ENCODE results near the gene POC1B. TPM values are rescaled to one million over a fixed set of nuclear protein-coding genes. Genes with fewer than 3 reads are reported as not detected.

The POC1B gene
- total RNA-seq, 3 donors from 2014 or later, result 16.0 to 30.4 (median 27.9) TPM

DNA sequence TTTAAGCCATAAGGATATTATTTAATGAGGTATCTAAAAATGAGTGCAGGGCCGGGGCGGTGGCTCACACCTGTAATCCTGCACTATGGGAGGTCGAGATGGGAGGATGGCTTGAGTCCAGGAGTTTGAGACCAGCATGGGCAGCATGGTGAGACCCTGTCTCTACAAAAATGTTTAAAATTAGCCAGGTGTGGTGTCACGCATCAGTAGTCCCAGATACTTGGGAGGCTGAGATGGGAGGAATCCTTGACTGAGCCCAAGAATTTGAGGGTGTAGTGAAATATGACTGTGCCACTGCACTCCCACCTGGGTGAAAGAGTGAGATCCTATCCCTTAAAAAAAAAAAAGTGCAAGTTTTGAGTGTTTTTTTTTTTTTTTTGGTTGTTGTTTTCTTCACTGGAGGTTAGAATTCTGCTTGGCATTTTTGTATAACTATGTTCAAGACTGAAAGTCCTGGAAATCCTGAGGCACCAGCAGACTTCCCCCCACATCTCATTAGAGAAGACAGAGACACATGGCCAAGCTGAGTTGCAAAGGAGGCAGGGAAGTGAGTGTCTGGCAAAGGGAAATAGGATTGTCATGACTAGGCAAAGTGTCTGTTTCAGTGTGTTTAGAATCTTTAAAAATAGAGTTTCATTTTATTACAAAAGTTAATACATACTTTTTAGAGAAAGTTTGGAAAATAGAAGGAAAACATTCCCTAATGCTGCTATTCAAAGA lies 120.1 kb downstream of the POC1B start:
- TF ChIP-seq POLR2AphosphoS5 (IDR thresholded peaks at IDR 0.05) (no peak), POLR2A (IDR thresholded peaks at IDR 0.05) (no peak)
- TF ChIP-seq, protein P1, sequence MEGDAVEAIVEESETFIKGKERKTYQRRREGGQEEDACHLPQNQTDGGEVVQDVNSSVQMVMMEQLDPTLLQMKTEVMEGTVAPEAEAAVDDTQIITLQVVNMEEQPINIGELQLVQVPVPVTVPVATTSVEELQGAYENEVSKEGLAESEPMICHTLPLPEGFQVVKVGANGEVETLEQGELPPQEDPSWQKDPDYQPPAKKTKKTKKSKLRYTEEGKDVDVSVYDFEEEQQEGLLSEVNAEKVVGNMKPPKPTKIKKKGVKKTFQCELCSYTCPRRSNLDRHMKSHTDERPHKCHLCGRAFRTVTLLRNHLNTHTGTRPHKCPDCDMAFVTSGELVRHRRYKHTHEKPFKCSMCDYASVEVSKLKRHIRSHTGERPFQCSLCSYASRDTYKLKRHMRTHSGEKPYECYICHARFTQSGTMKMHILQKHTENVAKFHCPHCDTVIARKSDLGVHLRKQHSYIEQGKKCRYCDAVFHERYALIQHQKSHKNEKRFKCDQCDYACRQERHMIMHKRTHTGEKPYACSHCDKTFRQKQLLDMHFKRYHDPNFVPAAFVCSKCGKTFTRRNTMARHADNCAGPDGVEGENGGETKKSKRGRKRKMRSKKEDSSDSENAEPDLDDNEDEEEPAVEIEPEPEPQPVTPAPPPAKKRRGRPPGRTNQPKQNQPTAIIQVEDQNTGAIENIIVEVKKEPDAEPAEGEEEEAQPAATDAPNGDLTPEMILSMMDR (IDR thresholded peaks at IDR 0.05), result no peak
- intact Hi-C loops (cut with DNase I; ENCODE audit: low total_unique reads), result no loop called here
- DNase-seq (ENCODE audit: low spot score in 2 of 2), result no peak

DNA sequence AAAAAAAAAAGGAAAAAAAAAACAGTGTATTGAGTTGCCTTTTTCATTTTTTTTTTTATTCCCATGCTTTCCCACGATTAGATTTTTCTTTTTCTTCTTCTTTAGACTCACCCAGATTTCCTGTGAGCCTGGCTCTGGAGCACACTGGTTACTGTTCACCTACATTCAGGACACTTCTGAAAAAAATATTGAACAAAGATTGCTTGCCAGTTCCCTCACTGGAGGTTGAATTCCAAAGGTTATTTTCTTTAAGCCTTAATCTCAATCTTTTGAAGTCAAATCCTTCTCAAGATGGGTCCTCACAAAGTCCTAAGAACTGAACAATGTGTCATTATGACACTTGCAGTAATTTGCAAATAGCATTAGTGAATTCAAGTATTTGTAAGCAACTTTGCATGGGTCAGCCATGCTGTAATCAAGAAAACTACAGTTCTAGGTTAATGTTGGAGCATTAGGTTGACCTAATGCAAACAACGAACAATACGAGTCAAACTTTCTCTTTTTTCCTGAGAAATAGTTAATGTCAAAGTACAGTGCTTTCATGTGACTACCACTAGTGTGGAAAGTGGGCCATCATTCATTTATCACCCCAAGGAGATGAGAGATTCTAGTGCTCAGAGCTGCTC lies 124.3 kb downstream of the POC1B start:
- Histone ChIP-seq H3K27me3 (no peaks in the 10 kb centered on the region), H3K36me3 (no peaks in the 10 kb centered on the region), H3K4me3 (no peak overlapping the region), H3K4me1 (no peaks in the 10 kb centered on the region), H3K9me3 (no peaks in the 10 kb centered on the region), H3K27ac (no peak overlapping the region)
- TF ChIP-seq POLR2A (IDR thresholded peaks at IDR 0.05), result no peak
- TF ChIP-seq, protein P1 (IDR thresholded peaks at IDR 0.05), result no peak
- no peak for TF ChIP-seq POLR2AphosphoS5 (IDR thresholded peaks at IDR 0.05)
- no peak for DNase-seq (ENCODE audit: low spot score in 2 of 2)
- intact Hi-C loops (cut with DNase I; ENCODE audit: low total_unique reads), result loop anchor here (1.0 kb wide), 1 partner anchor 10 kb away; no protein-coding TSS in a partner anchor

More for the DNA sequence above, 120.1 kb downstream of the POC1B start:
- Histone ChIP-seq H3K4me3 (no peak overlapping the region), H3K9me3 (no peaks in the 10 kb centered on the region), H3K4me1 (no peaks in the 10 kb centered on the region), H3K36me3 (no peaks in the 10 kb centered on the region), H3K27ac (no peak overlapping the region), H3K27me3 (no peaks in the 10 kb centered on the region)

DNA sequence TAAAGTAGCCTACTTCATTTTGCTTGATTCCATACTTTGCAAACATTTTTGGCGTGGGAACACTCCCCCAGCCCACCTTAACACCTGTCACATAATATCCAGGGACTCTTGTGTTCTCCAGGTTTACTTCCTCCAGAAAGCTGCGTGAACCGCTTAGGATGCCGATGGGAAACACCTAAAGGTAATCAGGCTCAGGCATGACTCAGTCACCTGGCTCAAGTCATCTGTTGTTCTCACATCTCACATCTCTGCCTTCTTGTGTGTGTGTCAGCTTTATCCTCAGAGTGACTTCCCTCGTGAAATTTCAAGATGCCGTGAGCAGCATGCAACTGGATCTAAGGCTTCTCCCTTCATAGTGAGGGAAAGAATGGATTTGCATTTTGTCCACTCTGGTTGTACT lies 125.4 kb downstream of the POC1B start:
- intact Hi-C loops (cut with DNase I; ENCODE audit: low total_unique reads), result no loop called here
- no peak for DNase-seq (ENCODE audit: low spot score in 2 of 2)
- H3K27me3 ChIP-seq, result no peaks in the 10 kb centered on the region
- H3K4me1 ChIP-seq, result no peaks in the 10 kb centered on the region
- TF ChIP-seq, protein P1 (IDR thresholded peaks at IDR 0.05), result no peak
- TF ChIP-seq POLR2A (IDR thresholded peaks at IDR 0.05) (no peak), POLR2AphosphoS5 (IDR thresholded peaks at IDR 0.05) (no peak)
- H3K4me3 ChIP-seq, result no peak overlapping the region
- H3K9me3 ChIP-seq, result no peaks in the 10 kb centered on the region
- H3K27ac ChIP-seq, result no peak overlapping the region
- no peaks in the 10 kb centered on the region for H3K36me3 ChIP-seq

DNA sequence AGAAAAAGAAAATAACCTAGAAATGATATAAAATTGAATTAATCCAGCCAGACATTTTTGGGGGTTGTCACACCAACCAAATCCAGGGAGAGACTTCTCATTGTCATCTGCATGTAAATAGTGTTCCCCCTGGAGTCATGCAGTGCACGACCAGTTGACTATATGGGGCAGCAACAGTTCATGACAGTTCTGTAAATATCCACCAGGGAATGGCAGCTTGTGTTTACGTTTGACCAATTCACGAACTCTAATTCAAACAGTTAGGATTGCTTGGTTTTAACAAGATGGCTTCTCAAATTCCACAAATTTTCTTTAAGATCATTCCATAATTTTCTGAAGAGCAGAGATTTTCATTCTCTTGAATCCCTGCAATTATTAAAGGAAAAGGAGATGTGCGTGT lies 130.1 kb downstream of the POC1B start:
- Histone ChIP-seq H3K27ac (no peak overlapping the region), H3K4me1 (no peaks in the 10 kb centered on the region), H3K27me3 (no peaks in the 10 kb centered on the region), H3K36me3 (no peaks in the 10 kb centered on the region), H3K4me3 (no peak overlapping the region), H3K9me3 (no peaks in the 10 kb centered on the region)
- no peak for DNase-seq (ENCODE audit: low spot score in 2 of 2)
- TF ChIP-seq POLR2A (IDR thresholded peaks at IDR 0.05) (no peak), POLR2AphosphoS5 (IDR thresholded peaks at IDR 0.05) (no peak)
- intact Hi-C loops (cut with DNase I; ENCODE audit: low total_unique reads), result no loop called here

DNA sequence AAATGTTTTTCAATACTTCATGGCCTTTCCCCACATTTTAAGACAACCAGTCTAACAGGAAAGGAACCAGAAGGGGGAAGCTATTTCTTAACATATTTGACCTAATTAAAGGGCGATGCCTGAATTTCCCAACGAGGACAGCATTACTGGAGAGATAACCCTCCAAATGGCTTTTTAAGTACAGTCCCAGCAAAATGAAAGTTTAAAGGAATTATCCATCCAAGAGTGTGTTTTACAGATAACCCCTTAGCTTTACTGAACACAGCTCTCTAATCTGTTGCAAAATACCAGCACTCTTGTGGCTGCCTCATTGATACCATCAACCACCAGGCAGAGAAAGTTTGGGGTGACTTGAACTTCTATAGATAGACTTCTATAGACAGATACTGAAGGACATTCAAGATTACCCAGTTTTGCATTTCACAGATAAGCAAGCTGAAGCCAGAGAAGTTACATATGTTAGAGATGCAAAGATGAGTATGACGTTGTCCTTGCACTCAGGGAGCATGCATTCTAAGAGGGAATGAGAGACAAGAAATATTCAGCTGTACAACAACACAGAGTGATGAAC lies 132.2 kb downstream of the POC1B start:
- no peak overlapping the region for H3K4me3 ChIP-seq
- no peaks in the 10 kb centered on the region for H3K36me3 ChIP-seq
- TF ChIP-seq, protein P1 (IDR thresholded peaks at IDR 0.05), result no peak
- no peak for TF ChIP-seq POLR2AphosphoS5 (IDR thresholded peaks at IDR 0.05)
- TF ChIP-seq POLR2A (IDR thresholded peaks at IDR 0.05), result no peak
- intact Hi-C loops (cut with DNase I; ENCODE audit: low total_unique reads), result no loop called here
- no peaks in the 10 kb centered on the region for H3K4me1 ChIP-seq
- H3K9me3 ChIP-seq, result no peaks in the 10 kb centered on the region
- DNase-seq (ENCODE audit: low spot score in 2 of 2), result no peak
- no peak overlapping the region for H3K27ac ChIP-seq
- no peaks in the 10 kb centered on the region for H3K27me3 ChIP-seq
